ENCODE results near the gene DIPK1C.

DNA sequence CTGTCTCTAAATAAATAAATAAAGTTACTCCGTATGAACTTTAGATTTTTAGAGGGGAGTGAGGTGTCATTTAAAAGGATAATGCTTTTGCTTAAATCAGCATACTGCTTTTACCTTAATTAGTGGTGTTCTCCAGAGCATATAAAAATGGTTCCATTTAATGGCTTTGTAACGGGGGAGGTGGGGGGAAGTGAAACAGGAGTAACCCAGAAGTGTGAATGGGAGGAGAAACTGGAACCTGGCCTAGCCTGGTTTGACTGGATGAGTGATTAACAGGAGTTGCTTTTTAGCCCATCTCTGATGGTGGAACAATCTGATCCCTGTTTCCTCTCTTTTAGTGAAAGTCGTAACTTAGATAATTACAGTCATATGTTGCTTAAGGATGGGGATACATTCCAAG, 40.7 kb upstream of the DIPK1C start:
- TF ChIP-seq POLR2A (IDR thresholded peaks at IDR 0.05) (no peak), POLR2AphosphoS5 (IDR thresholded peaks at IDR 0.05) (no peak)
- TF ChIP-seq, protein P1, sequence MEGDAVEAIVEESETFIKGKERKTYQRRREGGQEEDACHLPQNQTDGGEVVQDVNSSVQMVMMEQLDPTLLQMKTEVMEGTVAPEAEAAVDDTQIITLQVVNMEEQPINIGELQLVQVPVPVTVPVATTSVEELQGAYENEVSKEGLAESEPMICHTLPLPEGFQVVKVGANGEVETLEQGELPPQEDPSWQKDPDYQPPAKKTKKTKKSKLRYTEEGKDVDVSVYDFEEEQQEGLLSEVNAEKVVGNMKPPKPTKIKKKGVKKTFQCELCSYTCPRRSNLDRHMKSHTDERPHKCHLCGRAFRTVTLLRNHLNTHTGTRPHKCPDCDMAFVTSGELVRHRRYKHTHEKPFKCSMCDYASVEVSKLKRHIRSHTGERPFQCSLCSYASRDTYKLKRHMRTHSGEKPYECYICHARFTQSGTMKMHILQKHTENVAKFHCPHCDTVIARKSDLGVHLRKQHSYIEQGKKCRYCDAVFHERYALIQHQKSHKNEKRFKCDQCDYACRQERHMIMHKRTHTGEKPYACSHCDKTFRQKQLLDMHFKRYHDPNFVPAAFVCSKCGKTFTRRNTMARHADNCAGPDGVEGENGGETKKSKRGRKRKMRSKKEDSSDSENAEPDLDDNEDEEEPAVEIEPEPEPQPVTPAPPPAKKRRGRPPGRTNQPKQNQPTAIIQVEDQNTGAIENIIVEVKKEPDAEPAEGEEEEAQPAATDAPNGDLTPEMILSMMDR (IDR thresholded peaks at IDR 0.05 in 8 of 11, conservative IDR thresholded peaks at IDR 0.05 in 3 of 11) = no peak

All from spleen (tissue), 7 donors.